ENCODE data around the gene TMED6.
"Not testable (repeated sequence)": the region's sequence is repeated elsewhere in the genome, so short reads cannot be mapped to it uniquely, and the experiment has no call there.

The TMED6 gene

DNA sequence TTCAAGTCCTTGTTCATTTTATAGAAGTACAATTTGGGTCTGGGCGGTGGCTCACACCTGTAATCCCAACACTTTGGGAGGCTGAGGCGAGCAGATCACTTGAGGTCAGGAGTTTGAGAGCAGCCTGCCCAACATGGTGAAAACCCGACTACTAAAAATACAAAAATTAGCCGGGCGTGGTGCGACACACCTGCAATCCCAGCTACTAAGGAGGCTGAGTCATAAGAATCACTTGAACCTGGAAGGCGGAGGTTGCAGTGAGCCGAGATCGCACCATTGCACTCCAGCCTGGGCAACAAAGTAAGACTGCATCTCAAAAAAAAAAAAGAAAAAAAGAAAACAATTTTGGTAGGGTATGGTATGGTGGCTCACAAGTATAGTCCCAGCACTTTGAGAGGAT lies 8.5 kb upstream of the TMED6 start:
- DNase-seq (ENCODE audit: low read depth in 2 of 2) = not testable (repeated sequence)

GRCh38 chr16:69350536-69351133 lies 951 bp downstream of the TMED6 start:
- DNase-seq (ENCODE audit: low read depth in 2 of 2) = no peak

DNA sequence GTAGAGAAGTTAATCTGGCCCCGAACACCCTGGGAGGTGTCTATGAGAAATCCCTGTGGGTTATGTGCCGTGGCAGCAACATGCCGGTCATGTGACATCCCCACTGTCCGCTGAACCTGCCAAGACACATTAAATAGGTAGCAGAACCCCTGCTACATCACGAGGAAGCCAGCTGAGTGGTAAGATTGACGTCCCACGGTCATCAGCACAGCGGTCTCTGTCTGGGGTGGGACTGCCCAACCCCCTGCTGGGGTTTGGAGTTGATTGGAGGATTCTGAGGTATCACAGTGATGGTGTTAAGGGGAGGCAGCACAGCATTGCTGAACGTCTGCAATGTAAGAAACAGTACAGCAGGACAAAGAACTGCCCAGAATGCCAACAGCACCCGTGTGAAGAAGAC lies 2.0 kb downstream of the TMED6 start:
- no peak for DNase-seq (ENCODE audit: low read depth in 2 of 2)

DNA sequence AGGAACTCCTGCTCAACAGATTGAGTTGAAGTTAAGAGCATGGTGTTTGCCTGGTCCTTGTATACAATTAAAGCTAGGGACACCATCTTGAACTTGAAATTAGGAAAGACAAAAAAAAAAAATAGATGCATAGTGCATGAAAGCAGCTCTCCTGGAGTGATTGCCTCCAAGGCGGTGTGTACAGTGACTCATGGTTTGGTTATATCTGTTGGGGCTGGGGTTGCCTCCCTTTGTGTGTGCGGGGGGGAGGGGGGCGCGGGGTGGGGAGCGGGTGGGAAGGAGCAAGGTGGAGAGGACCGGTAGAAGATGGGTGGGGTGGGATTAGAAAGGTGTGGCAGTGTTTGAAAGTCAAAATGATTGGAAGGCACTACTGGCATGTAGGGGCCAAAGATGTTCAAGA lies 3.4 kb downstream of the TMED6 start:
- DNase-seq (ENCODE audit: low read depth in 2 of 2) = no peak

GRCh38 chr16:69346683-69347082 lies 4.9 kb downstream of the TMED6 start:
- DNase-seq (ENCODE audit: low read depth in 2 of 2) = no peak

DNA sequence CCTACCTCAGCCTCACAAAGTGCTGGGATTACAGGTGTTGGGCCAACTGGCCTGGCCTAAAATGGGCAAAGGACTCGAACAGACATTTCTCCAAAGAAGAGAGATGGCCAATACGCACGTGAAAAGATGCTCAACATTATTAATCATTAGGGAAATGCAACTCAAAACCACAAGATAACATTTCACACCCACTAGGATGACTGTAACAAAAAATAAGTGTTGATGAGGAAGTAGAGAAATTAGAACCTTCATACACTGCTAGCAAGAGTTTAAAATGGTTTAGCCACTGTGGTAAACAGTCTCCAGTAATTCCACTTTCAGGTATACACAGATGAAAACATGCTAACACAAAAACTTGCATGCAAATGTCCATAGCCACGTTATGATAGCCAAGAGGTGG lies 5.7 kb downstream of the TMED6 start:
- DNase-seq (ENCODE audit: low read depth in 2 of 2) = no peak

- no peak for DNase-seq (ENCODE audit: low read depth in 2 of 2)
These were observed 7.4 kb downstream of the TMED6 start for GRCh38 chr16:69344171-69344570.

GRCh38 chr16:69340095-69340644 lies 11.4 kb downstream of the TMED6 start:
- DNase-seq (ENCODE audit: low read depth in 2 of 2) = peak in 1 of 2 experiments; percentile 33

DNA sequence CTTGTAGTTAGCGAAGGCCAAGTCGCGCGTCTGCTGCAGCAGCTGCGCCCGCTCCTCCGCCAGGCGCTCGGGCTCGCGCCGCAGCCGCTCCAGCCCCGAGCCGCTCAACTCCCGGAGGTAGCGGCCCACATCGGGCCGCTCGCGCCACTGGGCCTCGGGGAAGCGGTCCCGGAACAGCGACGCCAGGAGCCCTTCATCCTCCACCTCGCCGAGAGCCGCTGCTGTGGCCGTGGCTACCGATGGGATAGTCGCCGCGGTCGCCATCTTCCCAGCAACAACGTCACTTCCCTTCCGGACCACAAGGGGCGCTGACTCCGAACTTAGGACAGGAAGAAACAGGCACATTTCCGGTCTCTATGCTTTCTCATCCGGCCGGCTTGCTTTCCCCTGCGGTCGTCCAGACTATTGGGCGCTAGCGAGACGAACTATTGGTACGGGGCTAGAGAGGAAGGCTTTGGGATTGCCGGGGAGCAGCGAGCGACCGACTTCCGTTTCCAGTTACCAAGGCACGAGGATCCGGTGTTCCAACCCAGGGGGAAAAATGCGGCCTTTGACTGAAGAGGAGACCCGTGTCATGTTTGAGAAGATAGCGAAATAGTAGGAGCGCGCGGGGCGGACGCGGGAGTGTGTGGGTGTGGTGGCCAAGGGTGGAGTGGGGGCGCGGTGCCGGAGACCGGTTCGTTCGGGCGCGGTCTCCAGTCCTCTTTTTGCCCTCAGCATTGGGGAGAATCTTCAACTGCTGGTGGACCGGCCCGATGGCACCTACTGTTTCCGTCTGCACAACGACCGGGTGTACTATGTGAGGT lies 12.1 kb downstream of the TMED6 start, which contains the start of the genes COG8 and NIP7:
Gene COG8, minus strand, starts transcription at position 276 of the 806 bp plus-strand sequence. Its CDS starts 12 bp downstream, at position 264.
Gene NIP7, plus strand, starts transcription at position 484 of the 806 bp plus-strand sequence. Its CDS starts 58 bp downstream, at position 542.
- peak; percentile 85 to 92 for DNase-seq (ENCODE audit: low read depth in 2 of 2)

DNA sequence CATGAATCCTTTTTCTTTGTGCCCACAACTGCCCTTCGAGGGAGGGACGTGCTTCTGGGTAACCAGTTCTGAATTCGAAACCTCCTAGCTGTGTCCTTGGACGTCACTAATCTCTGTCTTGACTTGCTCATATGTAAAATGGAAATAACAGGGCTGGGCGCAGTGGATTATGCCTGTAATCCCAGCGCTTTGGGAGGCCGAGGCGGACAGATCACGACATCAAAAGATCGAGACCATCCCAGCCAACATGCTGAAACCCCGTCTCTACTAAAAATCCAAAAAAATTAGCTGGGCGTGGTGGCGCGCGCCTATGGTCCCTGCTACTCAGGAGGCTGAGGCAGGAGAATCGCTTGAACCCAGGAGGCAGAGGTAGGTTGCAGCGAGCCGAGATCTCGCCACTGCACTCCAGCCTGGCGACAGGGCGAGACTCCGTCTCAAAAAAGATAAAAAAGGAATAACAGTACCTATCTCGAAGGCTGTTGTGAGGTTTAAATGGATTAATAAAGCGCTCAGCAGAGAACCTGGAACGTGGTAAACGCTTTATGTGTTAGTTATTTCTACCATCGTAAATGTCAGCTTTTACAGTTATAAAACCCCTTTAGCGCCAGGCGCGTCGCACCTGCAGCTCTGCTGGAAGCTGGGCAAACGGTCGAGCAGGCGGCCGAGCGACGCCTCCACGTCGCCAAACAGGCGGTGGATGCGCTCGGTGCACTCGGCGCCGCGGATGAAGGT lies 12.9 kb downstream of the TMED6 start:
- no peak for DNase-seq (ENCODE audit: low read depth in 2 of 2)

- no peak for DNase-seq (ENCODE audit: low read depth in 2 of 2)
These were observed 16.9 kb downstream of the TMED6 start for GRCh38 chr16:69334696-69335095.

DNA sequence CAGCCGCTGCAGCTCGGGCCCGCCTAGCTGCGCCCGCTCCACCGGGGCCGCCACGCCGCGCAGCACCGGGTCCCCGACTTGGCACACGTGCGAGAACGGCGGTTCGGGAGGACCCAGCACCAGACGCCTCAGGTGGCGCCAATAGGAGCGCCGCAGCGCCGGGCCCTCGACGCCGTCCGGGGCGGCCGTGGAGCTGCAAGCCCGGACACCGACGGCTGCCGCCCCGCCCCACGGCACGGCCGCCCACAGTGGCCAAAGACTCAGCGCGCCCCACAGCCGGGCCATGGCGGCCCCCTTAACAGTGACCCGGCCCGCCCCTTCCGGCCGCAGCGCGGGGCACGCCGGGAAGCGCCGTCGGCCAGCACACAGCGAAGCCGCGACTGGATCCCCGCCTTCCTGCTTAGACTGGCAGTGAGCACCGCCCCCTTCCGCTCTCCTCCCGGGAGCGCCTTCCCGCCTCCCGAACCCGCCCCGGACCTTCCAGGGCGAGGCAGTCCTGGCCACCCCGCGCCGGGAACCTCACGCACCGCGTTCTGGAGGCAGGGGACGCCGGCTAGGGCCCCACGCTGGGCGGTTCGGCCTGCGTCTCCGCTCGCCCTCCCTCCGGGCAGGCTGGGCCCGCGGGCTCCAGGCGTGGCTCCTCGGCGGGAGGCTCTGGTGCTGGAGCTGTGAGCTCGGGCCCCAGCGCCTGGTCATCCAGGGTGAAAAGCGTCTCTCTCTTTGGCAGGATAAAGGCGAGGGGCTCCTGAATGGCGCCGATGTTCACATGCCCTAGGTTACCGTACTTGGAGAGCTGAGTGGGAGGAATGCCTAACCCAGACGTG lies 21.1 kb downstream of the TMED6 start, which contains the start of gene PDF:
Gene PDF, minus strand, starts transcription at position 303 of the 824 bp plus-strand sequence. Its CDS starts 18 bp downstream, at position 285.
- DNase-seq (ENCODE audit: low read depth in 2 of 2) = peak; percentile 78 to 86

- peak; percentile 15 to 28 for DNase-seq (ENCODE audit: low read depth in 2 of 2)
These were observed 22.0 kb downstream of the TMED6 start for GRCh38 chr16:69329369-69330285.

GRCh38 chr16:69328854-69329316 lies 22.7 kb downstream of the TMED6 start:
- no peak for DNase-seq (ENCODE audit: low read depth in 2 of 2)

- DNase-seq (ENCODE audit: low read depth in 2 of 2) = no peak
These were observed 23.8 kb downstream of the TMED6 start for GRCh38 chr16:69327585-69328310.

GRCh38 chr16:69326172-69326873 lies 25.3 kb downstream of the TMED6 start:
- DNase-seq (ENCODE audit: low read depth in 2 of 2) = no peak

- DNase-seq (ENCODE audit: low read depth in 2 of 2) = no peak
These were observed 25.8 kb downstream of the TMED6 start for GRCh38 chr16:69325784-69326171.

GRCh38 chr16:69324585-69325253 lies 26.9 kb downstream of the TMED6 start:
- DNase-seq (ENCODE audit: low read depth in 2 of 2) = no peak

Measured in stimulated activated CD4-positive, alpha-beta T cell treated with anti-CD3 and anti-CD28 coated beads, Interleukin-12 subunit alpha, Interleukin-12 subunit beta, amount 100 ng/mL, for 24 hours (primary cell).